K562 (cell line): Measurements from ENCODE around the gene FAM98C. TPM values are rescaled to one million over a fixed set of nuclear protein-coding genes. Genes with fewer than 3 reads are reported as not detected.

Source experiments
- AFF4 ChIP-seq: sonication (generic); formaldehyde crosslinking; IDR thresholded peaks from 2 replicates; pipeline ENCODE4 v1.8.0; 2023; ENCODE audit warnings: mild to moderate bottlenecking, missing genetic modification reagents
- C11orf30 ChIP-seq: fragments of 450-650 bp; IDR thresholded peaks from 2 replicates; pipeline ENCODE4 v1.6.1; 2016; ENCODE audit warnings: low read depth, mild to moderate bottlenecking
- FOXK2 ChIP-seq, 2 experiments: fragments of 450-650 bp; IDR thresholded peaks in 1 of 2; conservative IDR thresholded peaks in 1 of 2; 2 replicates each; pipeline ENCODE4 v1.6.1; 2016; ENCODE audit warnings: low read depth in 2 of 2, mild to moderate bottlenecking in 1 of 2
- L3MBTL2 ChIP-seq: fragments of 450-650 bp; IDR thresholded peaks from 2 replicates; pipeline ENCODE4 v1.6.1; 2016; ENCODE audit warnings: mild to moderate bottlenecking, moderate library complexity
- MTA1 ChIP-seq: fragments of 450-650 bp; IDR thresholded peaks from 2 replicates; pipeline ENCODE4 v1.6.1; 2017; ENCODE audit warnings: borderline replicate concordance
- NKRF ChIP-seq: fragments of 450-650 bp; IDR thresholded peaks from 2 replicates; pipeline ENCODE4 v1.6.1; 2016; ENCODE audit warnings: borderline replicate concordance
- RAD21 ChIP-seq, 2 experiments: fragments of 250-450 bp in 1 of 2; fragments of 450-650 bp in 1 of 2; sonication (Bioruptor Pico) in 1 of 2; formaldehyde crosslinking in 1 of 2; IDR thresholded peaks in 1 of 2; conservative IDR thresholded peaks in 1 of 2; 2 replicates each; pipeline versions ENCODE4 v1.4.0 to v1.8.0; 2020 to 2022; ENCODE audit warnings: mild to moderate bottlenecking in 2 of 2, moderate library complexity in 1 of 2
- RBFOX2 ChIP-seq: fragments of 200-400 bp; formaldehyde crosslinking; IDR thresholded peaks from 2 replicates; pipeline ENCODE4 v1.6.1; 2017; ENCODE audit warnings: low read depth, mild to moderate bottlenecking, low read length, moderate library complexity
- SAP30 ChIP-seq: fragments of 200-600 bp; sonication (generic); IDR thresholded peaks from 2 replicates; pipeline ENCODE4 v1.6.1; 2012; ENCODE audit warnings: borderline replicate concordance, low read depth, mild to moderate bottlenecking, moderate library complexity, low read length, control low read depth, inconsistent platforms; ENCODE audit not compliant: insufficient read depth, poor library complexity, severe bottlenecking
- SOX6 ChIP-seq: fragments of 450-650 bp; IDR thresholded peaks from 2 replicates; pipeline ENCODE4 v1.6.1; 2014; ENCODE audit warnings: mild to moderate bottlenecking
- THAP12 ChIP-seq: fragments of 250-450 bp; sonication (Bioruptor Pico); IDR thresholded peaks from 2 replicates; pipeline ENCODE4 v1.9.0; 2021; ENCODE audit warnings: mild to moderate bottlenecking, inconsistent platforms
- TOE1 ChIP-seq, 2 experiments: fragments of 450-650 bp in 1 of 2; sonication (generic) in 1 of 2; formaldehyde crosslinking in 1 of 2; IDR thresholded peaks; 2 replicates each; pipeline versions ENCODE4 v1.7.1 to v1.8.0; 2016 to 2022; ENCODE audit warnings: borderline replicate concordance in 2 of 2, mild to moderate bottlenecking in 2 of 2, antibody characterized with exemption in 1 of 2, inconsistent platforms in 1 of 2, low read depth in 1 of 2, missing genetic modification reagents in 1 of 2, moderate library complexity in 1 of 2
- UBTF ChIP-seq, 2 experiments: IDR thresholded peaks; 2 replicates each; pipeline ENCODE4 v1.6.1; 2012; ENCODE audit warnings: improper control_type of control experiment in 2 of 2, low read depth in 2 of 2, low read length in 2 of 2, borderline replicate concordance in 1 of 2
- ZNF23 ChIP-seq: fragments of 250-450 bp; sonication (Bioruptor Pico); IDR thresholded peaks from 2 replicates; pipeline ENCODE4 v1.4.0; 2020; ENCODE audit warnings: mild to moderate bottlenecking
- polyA plus RNA-seq, 8 experiments: library from polyadenylated mRNA; depleted of rRNA in 4 of 8; stranded (reverse) in 5 of 8; unstranded in 3 of 8; fragments of >200 nt; fragmentation: Nextera tagmentation in 2 of 8; fragmentation: Illumina TruSeq in 1 of 8; extraction: Ambion mirVana in 2 of 8; extraction: Trizol in 1 of 8; gene quantifications; 2 replicates each; pipeline versions ENCODE4 v1.2.1 to v1.2.3, GENCODE V29; 2011 to 2014; ENCODE audit warnings: inconsistent platforms in 1 of 8, missing spikeins in 1 of 8
- total RNA-seq, 7 experiments: library from RNA; depleted of rRNA in 6 of 7; stranded (reverse); fragments of >200 nt in 6 of 7; fragmentation: Illumina TruSeq in 2 of 7; extraction: Trizol in 2 of 7; gene quantifications; 2 replicates each; pipeline versions ENCODE4 v1.2.1 to v1.2.3, GENCODE V29; 2011 to 2021; ENCODE audit warnings: low replicate concordance in 1 of 7

The FAM98C gene
- total and polyA plus RNA-seq, 9 of the 15 experiments (the other 6 are each of a cell fraction or from before 2014, with no cell fraction given): 1.7 to 43.8 (median 13.7) TPM

- 0 out of 2 replicates have a peak, but pooled peaks have one; percentile 21 for TF ChIP-seq THAP12 (CRISPR knock-in tag)
- TF ChIP-seq TOE1 (IDR thresholded peaks at IDR 0.05; ENCODE audit: borderline replicate concordance): peak; percentile 15; the same call in 1 of the 2 replicates
- TF ChIP-seq TOE1 (CRISPR knock-in tag; IDR thresholded peaks at IDR 0.05; ENCODE audit: borderline replicate concordance, low read depth): no peak
- TF ChIP-seq SOX6: 0 out of 2 replicates have a peak, but pooled peaks have one; percentile 6
- no peak for TF ChIP-seq ZNF23 (CRISPR knock-in tag)
- no peak for TF ChIP-seq AFF4 (CRISPR knock-in tag)
- TF ChIP-seq MTA1: no peak
- TF ChIP-seq RAD21 (CRISPR knock-in tag; conservative IDR thresholded peaks at IDR 0.05 in 1 of 2, IDR thresholded peaks at IDR 0.05 in 1 of 2): peak; percentile 94 to 96
- no peak for TF ChIP-seq FOXK2 (conservative IDR thresholded peaks at IDR 0.05 in 1 of 2, IDR thresholded peaks at IDR 0.05 in 1 of 2; ENCODE audit: low read depth in 2 of 2)
- no peak; the same call in 1 of the 2 replicates for TF ChIP-seq NKRF
- peak; percentile 52 for TF ChIP-seq SAP30
- peak; percentile 88 for TF ChIP-seq RBFOX2
- peak; percentile 87 for TF ChIP-seq L3MBTL2
- 0 out of 2 replicates have a peak, but pooled peaks have one; percentile 8 for TF ChIP-seq C11orf30
- TF ChIP-seq UBTF (IDR thresholded peaks at IDR 0.05; ENCODE audit: borderline replicate concordance in 1 of 2, low read depth in 2 of 2, low read length in 2 of 2): peak; percentile 89 to 95
Observed at GRCh38 chr19:38402967-38403674, at the start of gene FAM98C (continued).
